Brain microvascular endothelial cell (primary cell): ENCODE data around the gene FRAS1.

ENCODE experiments used
- DNase-seq: peaks from one replicate; pipeline ENCODE4 v3.0.0-alpha.2; 2020
- H3K27ac ChIP-seq: fragments of 250-450 bp; sonication (Bioruptor Pico); 2 replicates; pipeline ENCODE4 v1.5.1; 2020; ENCODE audit warnings: mild to moderate bottlenecking, moderate library complexity
- H3K27me3 ChIP-seq: fragments of 250-450 bp; sonication (Bioruptor Pico); replicated peaks from 2 replicates; pipeline ENCODE4 v1.5.1; 2020; ENCODE audit warnings: mild to moderate bottlenecking
- H3K36me3 ChIP-seq: fragments of 250-450 bp; sonication (Bioruptor Pico); replicated peaks from 2 replicates; pipeline ENCODE4 v1.5.1; 2020; ENCODE audit warnings: mild to moderate bottlenecking
- H3K4me3 ChIP-seq: 2 replicates; pipeline ENCODE4 v1.5.1; 2011; ENCODE audit warnings: low read depth, mild to moderate bottlenecking, control low read depth, low read length, moderate library complexity
- in situ Hi-C: cut with HindIII; loops from 2 replicates; pipeline ENCODE4 v1.10.0; 2017; ENCODE audit warnings: low sequenced_read_pairs, low pct_ligation_motif_present
- TF ChIP-seq, protein P1 (sequence below): IDR thresholded peaks from 2 replicates; pipeline ENCODE4 v1.5.1; 2011; ENCODE audit warnings: low read depth, mild to moderate bottlenecking, moderate library complexity, low read length, control low read depth, inconsistent platforms; ENCODE audit errors: missing control alignments

The FRAS1 gene

DNA sequence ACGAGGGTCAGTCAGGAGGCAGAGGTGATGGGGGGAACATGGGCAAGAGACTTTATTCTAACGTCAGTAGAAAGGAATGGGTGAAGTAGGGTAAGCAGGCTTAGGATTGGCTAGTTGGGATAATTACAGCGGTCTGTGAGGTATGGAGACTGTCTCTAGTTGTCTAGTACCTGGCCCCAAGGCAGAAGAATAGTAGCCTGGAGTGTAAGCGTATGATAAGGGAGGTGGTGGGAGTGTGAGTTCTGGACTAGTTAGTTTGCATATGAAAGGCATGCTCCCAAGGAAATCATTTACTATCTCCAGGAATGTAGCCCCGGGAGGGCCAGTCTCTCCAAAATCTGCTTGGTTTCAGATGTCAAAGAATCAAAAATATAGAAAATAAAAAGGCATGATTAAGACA, 274.8 kb downstream of the FRAS1 start:
- H3K27me3 ChIP-seq, result no peaks in the 10 kb centered on the region
- DNase-seq, result no peak
- in situ Hi-C loops, result no loop called here
- no peak overlapping the region for H3K4me3 ChIP-seq
- TF ChIP-seq, protein P1, sequence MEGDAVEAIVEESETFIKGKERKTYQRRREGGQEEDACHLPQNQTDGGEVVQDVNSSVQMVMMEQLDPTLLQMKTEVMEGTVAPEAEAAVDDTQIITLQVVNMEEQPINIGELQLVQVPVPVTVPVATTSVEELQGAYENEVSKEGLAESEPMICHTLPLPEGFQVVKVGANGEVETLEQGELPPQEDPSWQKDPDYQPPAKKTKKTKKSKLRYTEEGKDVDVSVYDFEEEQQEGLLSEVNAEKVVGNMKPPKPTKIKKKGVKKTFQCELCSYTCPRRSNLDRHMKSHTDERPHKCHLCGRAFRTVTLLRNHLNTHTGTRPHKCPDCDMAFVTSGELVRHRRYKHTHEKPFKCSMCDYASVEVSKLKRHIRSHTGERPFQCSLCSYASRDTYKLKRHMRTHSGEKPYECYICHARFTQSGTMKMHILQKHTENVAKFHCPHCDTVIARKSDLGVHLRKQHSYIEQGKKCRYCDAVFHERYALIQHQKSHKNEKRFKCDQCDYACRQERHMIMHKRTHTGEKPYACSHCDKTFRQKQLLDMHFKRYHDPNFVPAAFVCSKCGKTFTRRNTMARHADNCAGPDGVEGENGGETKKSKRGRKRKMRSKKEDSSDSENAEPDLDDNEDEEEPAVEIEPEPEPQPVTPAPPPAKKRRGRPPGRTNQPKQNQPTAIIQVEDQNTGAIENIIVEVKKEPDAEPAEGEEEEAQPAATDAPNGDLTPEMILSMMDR, result no peak
- H3K27ac ChIP-seq, result no peak overlapping the region
- no peaks in the 10 kb centered on the region for H3K36me3 ChIP-seq

DNA sequence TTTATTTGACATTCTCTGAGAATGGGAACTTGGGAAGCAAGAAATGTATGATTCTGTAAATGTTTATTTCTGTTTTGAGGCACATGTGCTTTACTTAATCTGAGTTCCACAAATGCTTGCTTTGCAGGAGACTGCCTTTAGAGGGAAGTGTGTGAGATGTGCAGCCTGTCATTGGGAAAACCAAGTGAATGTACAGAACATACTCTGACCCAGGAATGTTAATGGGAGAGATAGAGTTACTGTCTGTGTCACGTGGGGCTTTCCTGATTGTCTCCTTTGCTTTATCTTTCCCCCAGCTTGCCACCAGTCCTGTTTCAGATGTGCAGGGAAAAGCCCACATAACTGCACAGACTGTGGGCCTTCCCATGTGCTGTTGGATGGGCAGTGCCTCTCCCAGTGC, 275.9 kb downstream of the FRAS1 start:
- Histone ChIP-seq H3K27me3 (no peaks in the 10 kb centered on the region), H3K36me3 (no peaks in the 10 kb centered on the region), H3K27ac (no peak overlapping the region), H3K4me3 (no peak overlapping the region)
- in situ Hi-C loops, result no loop called here
- TF ChIP-seq, protein P1, result no peak
- no peak for DNase-seq

- Histone ChIP-seq H3K36me3 (no peaks in the 10 kb centered on the region), H3K4me3 (no peak overlapping the region), H3K27ac (no peak overlapping the region), H3K27me3 (no peaks in the 10 kb centered on the region)
- in situ Hi-C loops, result no loop called here
- DNase-seq, result peak; percentile 4
- TF ChIP-seq, protein P1, result no peak
Measured at GRCh38 chr4:78336093-78336943, 279.2 kb downstream of the FRAS1 start.

DNA sequence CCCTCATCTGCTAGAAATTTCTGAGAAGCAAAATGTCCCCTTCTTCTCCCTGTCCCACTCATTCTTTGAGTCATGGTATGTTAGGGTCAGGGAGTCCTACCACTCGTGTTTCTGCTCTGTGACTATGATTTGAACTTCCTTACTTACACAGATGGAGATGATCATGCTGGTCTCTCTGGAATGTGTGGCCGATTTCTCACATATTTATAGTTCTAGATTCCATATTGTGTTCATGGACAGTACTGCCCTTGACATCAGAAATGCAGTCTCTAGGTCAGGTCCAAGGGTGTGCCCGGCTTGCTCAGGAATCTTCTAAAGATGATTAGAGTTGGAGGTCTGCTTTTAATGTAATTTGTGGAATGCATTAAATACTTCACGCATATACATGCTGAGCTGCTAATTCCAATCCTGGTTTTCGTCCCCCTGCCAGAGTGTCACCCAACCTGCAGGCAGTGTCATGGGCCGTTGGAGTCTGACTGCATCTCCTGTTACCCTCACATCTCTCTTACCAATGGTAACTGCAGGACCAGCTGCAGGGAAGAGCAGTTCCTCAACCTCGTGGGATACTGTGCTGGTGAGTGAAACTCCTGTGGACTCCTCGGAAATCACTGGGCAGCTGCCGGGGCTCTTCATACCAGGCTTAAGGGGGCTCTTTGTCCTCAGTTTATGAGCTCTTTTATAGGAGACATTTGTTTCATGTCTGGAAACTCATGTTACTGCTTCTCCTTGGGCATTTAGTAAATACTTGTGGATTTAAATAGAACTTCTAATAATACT, 280.3 kb downstream of the FRAS1 start:
- no peaks in the 10 kb centered on the region for H3K27me3 ChIP-seq
- H3K4me3 ChIP-seq, result no peak overlapping the region
- H3K36me3 ChIP-seq, result no peaks in the 10 kb centered on the region
- H3K27ac ChIP-seq, result no peak overlapping the region
- TF ChIP-seq, protein P1, result no peak
- no peak for DNase-seq
- in situ Hi-C loops, result no loop called here

- in situ Hi-C loops, result no loop called here
- no peak overlapping the region for H3K4me3 ChIP-seq
- no peaks in the 10 kb centered on the region for H3K36me3 ChIP-seq
- no peaks in the 10 kb centered on the region for H3K27me3 ChIP-seq
- no peak for DNase-seq
- TF ChIP-seq, protein P1, result no peak
- no peak overlapping the region for H3K27ac ChIP-seq
Measured at GRCh38 chr4:78342125-78342524, 285.0 kb downstream of the FRAS1 start.
